Activated CD4-positive, alpha-beta T cell treated with anti-CD3 and anti-CD28 coated beads, Interleukin-2, amount 10 ng/mL, durations not matched to agents 24 days and 14 days (primary cell): ENCODE data around the gene UNG. TPM values are rescaled to one million over a fixed set of nuclear protein-coding genes. Genes with fewer than 3 reads are reported as not detected.
A peak's percentile ranks its signal among the peaks of the same experiment; 100 is the strongest.
"Not testable (repeated sequence)": the region's sequence is repeated elsewhere in the genome, so short reads cannot be mapped to it uniquely, and the experiment has no call there.

Experiments used
- DNase-seq: peaks from one replicate; pipeline ENCODE4 v3.0.0; 2022
- H3K27ac Mint-ChIP-seq: one replicate; pipeline ENCODE4 v1.8.0; 2022; ENCODE audit warnings: mild to moderate bottlenecking, mixed read lengths
- H3K27me3 Mint-ChIP-seq: one replicate; pipeline ENCODE4 v1.8.0; 2022; ENCODE audit warnings: mixed read lengths
- H3K36me3 Mint-ChIP-seq: one replicate; pipeline ENCODE4 v1.8.0; 2022; ENCODE audit warnings: low read depth, mild to moderate bottlenecking, mixed read lengths
- H3K4me1 Mint-ChIP-seq: one replicate; pipeline ENCODE4 v1.8.0; 2021; ENCODE audit warnings: mixed read lengths
- H3K4me3 Mint-ChIP-seq: one replicate; pipeline ENCODE4 v1.8.0; 2022; ENCODE audit warnings: mild to moderate bottlenecking, moderate library complexity, mixed read lengths
- H3K9me3 Mint-ChIP-seq: one replicate; pipeline ENCODE4 v1.8.0; 2021; ENCODE audit warnings: mixed read lengths
- intact Hi-C: fragments of 100-400 bp; cut with micrococcal nuclease; formaldehyde crosslinking; loops from one replicate; pipeline ENCODE4 v1.15.1; 2023
- total RNA-seq: library from RNA; stranded (reverse); gene quantifications from 2 replicates; pipeline ENCODE4 v1.2.3, GENCODE V29; 2022

Gene UNG
- 103 and 105 TPM in 2 replicates for total RNA-seq

- H3K27me3 Mint-ChIP-seq, result no peaks in the 10 kb centered on the region
- peak; percentile 99 for DNase-seq
- H3K27ac Mint-ChIP-seq, result peak within 1 kb of the TSS; percentile 88
- no peaks in the 10 kb centered on the region for H3K9me3 Mint-ChIP-seq
- peak within 1 kb of the TSS; percentile 94 for H3K4me3 Mint-ChIP-seq
- H3K4me1 Mint-ChIP-seq, result peaks cover 35% of the 10 kb centered on the region
- intact Hi-C loops, result loop anchor here (2.0 to 10.0 kb wide), 4 partner anchors 57 to 465 kb away; partner anchors contain the start of genes CORO1C and SELPLG
- peaks cover 33% of the 10 kb centered on the region for H3K36me3 Mint-ChIP-seq
Observed at GRCh38 chr12:109097435-109098182, at the start of gene UNG. UNG (plus strand) TSS chr12:109097597; CDS start chr12:109097680, 83 bp downstream.

DNA sequence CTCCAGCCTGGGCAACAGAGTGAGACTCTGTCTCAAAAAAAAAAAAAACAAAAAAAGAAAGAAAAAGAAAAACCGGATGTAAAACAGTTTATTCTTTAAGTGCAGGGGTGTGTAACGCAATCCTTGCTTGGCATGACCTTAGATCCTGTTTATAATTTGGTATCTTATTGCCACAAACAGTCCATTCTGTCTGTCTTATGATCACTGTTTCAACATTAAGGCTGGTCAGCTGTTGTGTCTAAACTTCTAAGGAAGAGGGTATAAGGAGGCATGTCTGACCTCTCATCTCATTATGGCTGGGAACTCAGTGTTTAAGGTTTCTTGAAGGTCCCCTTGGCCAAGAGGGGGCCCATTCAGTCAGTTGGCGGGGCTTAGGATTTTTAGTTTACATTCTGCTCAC is 48.7 kb upstream of the UNG start:
- H3K36me3 Mint-ChIP-seq, result not testable (repeated sequence)

DNA sequence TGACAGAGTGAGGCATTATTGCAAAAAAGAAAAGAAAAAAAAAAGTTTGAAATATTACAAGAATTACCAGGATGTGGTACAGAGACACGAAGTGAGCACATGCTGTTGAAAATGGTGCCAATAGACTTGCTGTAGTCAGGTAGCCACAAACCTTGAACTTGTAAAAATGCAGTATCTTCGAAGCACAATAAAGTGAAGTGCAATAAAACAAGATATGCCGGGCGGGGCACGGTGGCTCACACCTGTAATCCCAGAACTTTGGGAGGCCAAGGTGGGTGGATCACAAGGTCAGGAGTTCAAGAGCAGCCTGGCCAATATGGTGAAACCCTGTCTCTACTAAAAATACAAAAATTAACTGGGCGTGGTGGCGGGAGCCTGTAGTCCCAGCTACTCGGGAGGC is 47.6 kb upstream of the UNG start:
- H3K27ac Mint-ChIP-seq, H3K9me3 Mint-ChIP-seq, H3K4me3 Mint-ChIP-seq, H3K4me1 Mint-ChIP-seq, DNase-seq, H3K27me3 Mint-ChIP-seq, H3K36me3 Mint-ChIP-seq: not testable (repeated sequence)
- intact Hi-C loops, result loop anchor here (5.0 kb wide), 2 partner anchors 247 to 417 kb away; partner anchors contain the start of gene SELPLG

More for the DNA sequence above, 48.7 kb upstream of the UNG start:
- DNase-seq, H3K27ac Mint-ChIP-seq, H3K27me3 Mint-ChIP-seq, intact Hi-C loops, H3K4me1 Mint-ChIP-seq, H3K9me3 Mint-ChIP-seq, H3K4me3 Mint-ChIP-seq: not testable (repeated sequence)

- Mint-ChIP-seq H3K27me3 (no peaks in the 10 kb centered on the region), H3K4me1 (peaks cover 8% of the 10 kb centered on the region), H3K27ac (peak overlapping the region; percentile 95), H3K4me3 (peak overlapping the region; percentile 86), H3K36me3 (peaks cover 4% of the 10 kb centered on the region), H3K9me3 (no peaks in the 10 kb centered on the region)
- no peak for DNase-seq
- intact Hi-C loops, result loop anchor here (1.0 to 5.0 kb wide), 5 partner anchors 41 to 491 kb away; partner anchors contain the start of genes ALKBH2, SART3, SELPLG and SSH1
Observed at GRCh38 chr12:109052097-109052413, 45.3 kb upstream of the UNG start.

DNA sequence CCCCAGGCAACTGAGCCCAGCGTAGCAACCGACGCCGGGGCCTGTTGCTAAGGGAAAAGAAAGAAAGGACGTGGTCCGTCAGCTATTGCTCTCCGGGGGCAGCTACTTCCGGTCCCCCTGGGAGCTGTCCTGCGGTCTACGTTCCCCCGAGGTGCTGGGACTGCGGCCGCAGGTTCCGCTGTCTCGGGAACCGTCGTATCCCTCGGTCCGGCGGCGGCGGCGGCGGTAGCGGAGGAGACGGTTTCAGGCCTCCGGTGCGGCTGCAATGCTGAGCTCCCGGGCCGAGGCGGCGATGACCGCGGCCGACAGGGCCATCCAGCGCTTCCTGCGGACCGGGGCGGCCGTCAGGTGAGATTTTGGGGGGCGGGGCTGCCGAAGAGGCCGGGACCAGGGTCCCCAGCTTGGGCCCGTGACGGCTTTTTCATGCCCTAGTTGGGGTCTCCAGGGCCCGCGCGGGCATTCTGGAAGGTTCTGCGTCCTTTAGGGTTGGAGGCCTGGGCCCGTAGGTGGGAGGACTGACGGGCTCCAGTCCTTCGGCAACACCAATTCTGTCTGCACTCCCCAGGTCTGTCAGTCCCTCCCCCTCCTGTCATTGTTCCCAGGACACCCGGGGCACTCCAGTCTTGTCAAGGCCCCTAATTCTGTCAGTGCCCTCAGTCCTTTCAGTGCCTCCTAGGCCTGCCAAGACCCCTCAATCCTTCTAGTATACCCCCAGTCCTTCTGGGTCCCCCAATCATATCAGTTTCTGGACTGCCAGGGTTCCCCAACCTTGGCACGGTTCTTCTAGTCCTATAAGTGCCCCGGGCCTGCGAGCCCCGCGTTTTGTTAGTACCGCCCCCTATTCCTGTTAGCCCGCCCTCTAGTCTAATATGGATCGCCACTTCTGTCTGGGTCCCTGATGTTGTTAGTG is 44.7 kb upstream of the UNG start, which contains the start of gene USP30:
TSS of gene USP30 (plus strand) at position 163 of the 910 bp plus-strand sequence. CDS start at position 266, 103 bp downstream.
- peak; percentile 95 for DNase-seq
- H3K27me3 Mint-ChIP-seq, result no peaks in the 10 kb centered on the region
- H3K36me3 Mint-ChIP-seq, result peaks cover 4% of the 10 kb centered on the region

GRCh38 chr12:109053382-109054123 is 43.8 kb upstream of the UNG start:
- peak; percentile 82 for DNase-seq
- peak overlapping the region; percentile 95 for H3K27ac Mint-ChIP-seq
- intact Hi-C loops, result loop anchor here (2.0 to 5.0 kb wide), 4 partner anchors 197 to 493 kb away; partner anchors contain the start of genes SART3, SELPLG and SSH1
- peaks cover 8% of the 10 kb centered on the region for H3K4me1 Mint-ChIP-seq
- H3K36me3 Mint-ChIP-seq, result peaks cover 4% of the 10 kb centered on the region
- H3K27me3 Mint-ChIP-seq, result no peaks in the 10 kb centered on the region
- H3K9me3 Mint-ChIP-seq, result no peaks in the 10 kb centered on the region
- H3K4me3 Mint-ChIP-seq, result peak overlapping the region; percentile 86

More for the DNA sequence above, 44.7 kb upstream of the UNG start, which contains the start of gene USP30:
- peak within 1 kb of the TSS; percentile 95 for H3K27ac Mint-ChIP-seq
- no peaks in the 10 kb centered on the region for H3K9me3 Mint-ChIP-seq
- H3K4me1 Mint-ChIP-seq, result peaks cover 8% of the 10 kb centered on the region
- peak within 1 kb of the TSS; percentile 86 for H3K4me3 Mint-ChIP-seq
- intact Hi-C loops, result loop anchor here (1.0 to 5.0 kb wide), 5 partner anchors 41 to 492 kb away; partner anchors contain the start of genes ALKBH2, SART3, SELPLG and SSH1

GRCh38 chr12:109054124-109054513 is 43.3 kb upstream of the UNG start:
- H3K27me3 Mint-ChIP-seq, H3K36me3 Mint-ChIP-seq, H3K9me3 Mint-ChIP-seq, DNase-seq, H3K4me1 Mint-ChIP-seq: not testable (repeated sequence)
- Mint-ChIP-seq H3K4me3 (peak overlapping the region; percentile 86), H3K27ac (peak overlapping the region; percentile 95)
- intact Hi-C loops, result loop anchor here (5.0 kb wide), 2 partner anchors 252 to 422 kb away; partner anchors contain the start of gene SELPLG

DNA sequence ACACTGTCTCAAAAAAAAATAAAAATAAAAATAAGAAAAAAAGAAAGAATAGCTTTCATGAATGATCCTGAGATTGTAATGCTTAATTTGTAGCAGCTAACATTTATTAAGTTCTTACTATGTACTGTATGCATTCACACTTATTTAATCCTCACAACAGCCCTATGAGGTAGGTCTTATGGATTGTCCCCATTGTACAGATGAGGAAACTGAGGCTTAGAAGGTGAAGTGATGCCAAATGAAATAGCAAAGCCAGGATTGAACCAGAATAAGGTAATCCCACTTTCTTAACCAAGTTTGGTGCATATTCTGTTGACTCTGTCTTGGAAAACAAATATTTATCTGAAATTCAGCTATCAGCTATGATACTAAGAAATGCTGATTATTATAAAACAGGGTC is 42.9 kb upstream of the UNG start:
- Mint-ChIP-seq H3K4me3 (no peak overlapping the region), H3K27me3 (no peaks in the 10 kb centered on the region), H3K36me3 (peaks cover 4% of the 10 kb centered on the region)

GRCh38 chr12:109056891-109057290 is 40.5 kb upstream of the UNG start:
- H3K36me3 Mint-ChIP-seq, result peaks cover 4% of the 10 kb centered on the region
- H3K9me3 Mint-ChIP-seq, result no peaks in the 10 kb centered on the region
- DNase-seq, result no peak
- H3K27ac Mint-ChIP-seq, result no peak overlapping the region
- no peak overlapping the region for H3K4me3 Mint-ChIP-seq
- no peaks in the 10 kb centered on the region for H3K27me3 Mint-ChIP-seq
- H3K4me1 Mint-ChIP-seq, result peaks cover 8% of the 10 kb centered on the region
- intact Hi-C loops, result no loop called here

More for the DNA sequence above, 42.9 kb upstream of the UNG start:
- H3K9me3 Mint-ChIP-seq, result no peaks in the 10 kb centered on the region
- intact Hi-C loops, result loop anchor here (5.0 kb wide), 2 partner anchors 252 to 422 kb away; partner anchors contain the start of gene SELPLG
- DNase-seq, result no peak
- H3K27ac Mint-ChIP-seq, result no peak overlapping the region
- peaks cover 8% of the 10 kb centered on the region for H3K4me1 Mint-ChIP-seq

GRCh38 chr12:109057376-109057775 is 40.0 kb upstream of the UNG start:
- H3K27me3 Mint-ChIP-seq, result no peaks in the 10 kb centered on the region
- H3K27ac Mint-ChIP-seq, result no peak overlapping the region
- H3K4me1 Mint-ChIP-seq, result peaks cover 4% of the 10 kb centered on the region
- intact Hi-C loops, result no loop called here
- H3K36me3 Mint-ChIP-seq, result no peaks in the 10 kb centered on the region
- DNase-seq, result no peak
- H3K4me3 Mint-ChIP-seq, result no peak overlapping the region
- H3K9me3 Mint-ChIP-seq, result no peaks in the 10 kb centered on the region

GRCh38 chr12:109058773-109059172 is 38.6 kb upstream of the UNG start:
- Mint-ChIP-seq H3K27me3 (no peaks in the 10 kb centered on the region), H3K27ac (no peak overlapping the region), H3K9me3 (no peaks in the 10 kb centered on the region), H3K4me3 (no peak overlapping the region), H3K4me1 (peaks cover 4% of the 10 kb centered on the region), H3K36me3 (peaks cover 3% of the 10 kb centered on the region)
- DNase-seq, result no peak
- intact Hi-C loops, result no loop called here

- no peak overlapping the region for H3K4me3 Mint-ChIP-seq
- H3K27me3 Mint-ChIP-seq, result no peaks in the 10 kb centered on the region
- peaks cover 3% of the 10 kb centered on the region for H3K36me3 Mint-ChIP-seq
- no peaks in the 10 kb centered on the region for H3K9me3 Mint-ChIP-seq
- no peak overlapping the region for H3K27ac Mint-ChIP-seq
- H3K4me1 Mint-ChIP-seq, result peaks cover 4% of the 10 kb centered on the region
- DNase-seq, result no peak
- intact Hi-C loops, result no loop called here
Observed at GRCh38 chr12:109064143-109064542, 33.3 kb upstream of the UNG start.
